SW 1271 (cell line): ENCODE data around the gene ADGRG7.

Experiments
- DNase-seq, 2 experiments: peaks; one replicate each; lab custom pipeline; 2025; lab: John Stamatoyannopoulos, UW

ADGRG7 gene

DNA sequence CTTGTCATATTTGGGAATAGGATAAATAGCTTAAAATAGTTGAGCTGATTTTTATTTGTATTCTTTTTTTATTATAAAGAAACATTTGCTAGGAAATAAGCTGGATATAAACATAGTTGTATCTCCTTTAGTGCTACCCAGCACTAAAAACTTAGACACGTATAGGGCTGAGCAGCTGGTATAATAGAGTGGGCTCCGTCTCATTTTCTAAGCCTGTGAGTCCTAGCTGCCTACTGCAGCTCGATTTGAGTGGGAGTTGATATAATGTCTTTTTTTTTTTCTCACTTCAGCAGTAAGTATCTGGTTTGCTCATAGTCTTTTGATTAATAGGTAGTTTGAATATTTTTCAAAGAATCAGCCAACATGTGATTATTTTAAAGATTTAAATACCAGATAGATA lies 134.1 kb downstream of the ADGRG7 start:
- DNase-seq: no peak

DNA sequence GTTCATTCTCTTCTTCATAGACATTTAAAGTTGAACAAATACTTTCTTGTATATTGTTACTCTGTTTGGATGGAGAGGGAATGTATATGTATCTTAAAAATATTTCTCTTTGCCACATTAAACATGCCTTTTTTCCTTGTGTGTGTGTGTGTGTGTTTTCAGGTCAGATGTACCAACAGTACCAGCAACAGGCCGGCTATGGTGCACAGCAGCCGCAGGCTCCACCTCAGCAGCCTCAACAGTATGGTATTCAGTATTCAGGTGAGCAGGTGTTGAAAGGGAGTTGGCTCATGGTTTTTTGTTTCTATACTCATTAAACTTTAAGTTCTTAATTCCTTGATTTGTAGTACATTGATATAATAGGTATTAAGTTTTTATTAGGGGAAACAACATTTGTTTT lies 135.3 kb downstream of the ADGRG7 start:
- no peak for DNase-seq
